GM23338 (cell line): ENCODE results near the gene NCOA4.

Source experiments
- EZH2phosphoT487 ChIP-seq: fragments of 200-600 bp; sonication (generic); IDR thresholded peaks from one replicate; pipeline ENCODE4 v1.8.1; 2018; ENCODE audit warnings: antibody characterized with exemption; ENCODE audit not compliant: unreplicated experiment
- POLR2AphosphoS5 ChIP-seq: IDR thresholded peaks from 2 replicates; pipeline ENCODE4 v1.6.1; 2016; ENCODE audit warnings: antibody characterized with exemption, low read depth
- REST ChIP-seq: IDR thresholded peaks from one replicate; pipeline ENCODE4 v1.6.1; 2018; ENCODE audit warnings: antibody characterized with exemption; ENCODE audit not compliant: unreplicated experiment
- TF ChIP-seq, protein P1 (sequence below), 2 experiments: fragments of 200-600 bp in 1 of 2; sonication (generic) in 1 of 2; conservative IDR thresholded peaks; 2 replicates each; pipeline versions ENCODE4 v1.5.1 to v1.6.1; 2016 to 2017; ENCODE audit warnings: antibody characterized with exemption in 2 of 2, low read depth in 2 of 2, mild to moderate bottlenecking in 2 of 2, moderate library complexity in 1 of 2

GRCh38 chr10:46024948-46025347, 5.5 kb downstream of the NCOA4 start:
- TF ChIP-seq REST (no peak), POLR2AphosphoS5 (no peak), EZH2phosphoT487 (no peak)
- TF ChIP-seq, protein P1, sequence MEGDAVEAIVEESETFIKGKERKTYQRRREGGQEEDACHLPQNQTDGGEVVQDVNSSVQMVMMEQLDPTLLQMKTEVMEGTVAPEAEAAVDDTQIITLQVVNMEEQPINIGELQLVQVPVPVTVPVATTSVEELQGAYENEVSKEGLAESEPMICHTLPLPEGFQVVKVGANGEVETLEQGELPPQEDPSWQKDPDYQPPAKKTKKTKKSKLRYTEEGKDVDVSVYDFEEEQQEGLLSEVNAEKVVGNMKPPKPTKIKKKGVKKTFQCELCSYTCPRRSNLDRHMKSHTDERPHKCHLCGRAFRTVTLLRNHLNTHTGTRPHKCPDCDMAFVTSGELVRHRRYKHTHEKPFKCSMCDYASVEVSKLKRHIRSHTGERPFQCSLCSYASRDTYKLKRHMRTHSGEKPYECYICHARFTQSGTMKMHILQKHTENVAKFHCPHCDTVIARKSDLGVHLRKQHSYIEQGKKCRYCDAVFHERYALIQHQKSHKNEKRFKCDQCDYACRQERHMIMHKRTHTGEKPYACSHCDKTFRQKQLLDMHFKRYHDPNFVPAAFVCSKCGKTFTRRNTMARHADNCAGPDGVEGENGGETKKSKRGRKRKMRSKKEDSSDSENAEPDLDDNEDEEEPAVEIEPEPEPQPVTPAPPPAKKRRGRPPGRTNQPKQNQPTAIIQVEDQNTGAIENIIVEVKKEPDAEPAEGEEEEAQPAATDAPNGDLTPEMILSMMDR (conservative IDR thresholded peaks at IDR 0.05; ENCODE audit: low read depth in 2 of 2): no peak
